Endodermal cell (in vitro differentiated cells): Measurements from ENCODE around the gene GPER1. TPM values are rescaled to one million over a fixed set of nuclear protein-coding genes. Genes with fewer than 3 reads are reported as not detected.
"Not testable (repeated sequence)": the region's sequence is repeated elsewhere in the genome, so short reads cannot be mapped to it uniquely, and the experiment has no call there.

Experiments used
- DNase-seq: peaks from one replicate; pipeline ENCODE4 v3.0.0-alpha.2; 2017
- H3K27ac ChIP-seq: 2 replicates; pipeline ENCODE4 v1.5.1; 2013; ENCODE audit warnings: mild to moderate bottlenecking, low read depth, low read length, moderate library complexity
- H3K27me3 ChIP-seq: 2 replicates; pipeline ENCODE4 v1.6.1; 2013; ENCODE audit warnings: mild to moderate bottlenecking, low read length, moderate library complexity; ENCODE audit not compliant: insufficient read depth, control insufficient read depth, poor library complexity, severe bottlenecking
- H3K36me3 ChIP-seq: 2 replicates; pipeline ENCODE4 v1.7.0; 2013; ENCODE audit warnings: mild to moderate bottlenecking, low read length, moderate library complexity; ENCODE audit not compliant: control insufficient read depth, insufficient read depth
- H3K4me1 ChIP-seq: one replicate; pipeline ENCODE4 v1.7.0; 2013; ENCODE audit warnings: low read length; ENCODE audit not compliant: control insufficient read depth, insufficient read depth
- H3K4me3 ChIP-seq: 2 replicates; pipeline ENCODE4 v1.5.1; 2013; ENCODE audit warnings: mild to moderate bottlenecking, low read length, moderate library complexity
- H3K9ac ChIP-seq: 2 replicates; pipeline ENCODE4 v1.6.1; 2013; ENCODE audit warnings: mild to moderate bottlenecking, low read length, moderate library complexity; ENCODE audit not compliant: poor library complexity, severe bottlenecking; ENCODE audit errors: extremely low read depth
- H3K9me3 ChIP-seq: 2 replicates; pipeline ENCODE4 v1.6.1; 2013; ENCODE audit warnings: mild to moderate bottlenecking, low read length, moderate library complexity; ENCODE audit not compliant: control insufficient read depth
- H3K27ac Mint-ChIP-seq: 2 replicates; pipeline ENCODE4 v1.8.0; 2020; ENCODE audit warnings: mixed read lengths
- H3K27me3 Mint-ChIP-seq: 2 replicates; pipeline ENCODE4 v1.8.0; 2021; ENCODE audit warnings: mild to moderate bottlenecking, mixed read lengths; ENCODE audit not compliant: insufficient read depth
- H3K36me3 Mint-ChIP-seq: 2 replicates; pipeline ENCODE4 v1.8.0; 2020; ENCODE audit warnings: low read depth, mixed read lengths
- H3K4me1 Mint-ChIP-seq: 2 replicates; pipeline ENCODE4 v1.8.0; 2020; ENCODE audit warnings: mixed read lengths
- H3K4me3 Mint-ChIP-seq: 2 replicates; pipeline ENCODE4 v1.8.0; 2020; ENCODE audit warnings: mild to moderate bottlenecking, moderate library complexity, mixed read lengths
- H3K9me3 Mint-ChIP-seq: 2 replicates; pipeline ENCODE4 v1.8.0; 2020; ENCODE audit warnings: mild to moderate bottlenecking, mixed read lengths
- WGBS, 2 experiments: methylation state at CpG; one replicate each; pipeline versions ENCODE4 v1.1.5 to v1.1.7; 2013; ENCODE audit warnings: missing lambda C conversion rate in 2 of 2, mixed read lengths in 1 of 2; ENCODE audit not compliant: insufficient coverage in 1 of 2, insufficient read length in 1 of 2; 5-methylcytosine and 5-hydroxymethylcytosine counted together
- total RNA-seq, 2 donors: library from RNA; stranded (reverse); fragmentation: NEBNext Ultra II Directional in 1 of 2; extraction: Animal tissue kit (Norgen Biotek cat#: 25700) in 1 of 2; gene quantifications; 2 replicates in 1 of 2; 3 replicates in 1 of 2; pipeline ENCODE4 v1.2.1, GENCODE V29; 2021
- TF ChIP-seq, protein P1 (sequence below): fragments of 200-600 bp; sonication (generic); conservative IDR thresholded peaks from 2 replicates; pipeline ENCODE4 v1.5.0; 2021; ENCODE audit warnings: antibody characterized with exemption, mild to moderate bottlenecking

GPER1 gene
- total RNA-seq, 2 donors from 2014 or later, result 0.35 to 0.51 TPM

DNA sequence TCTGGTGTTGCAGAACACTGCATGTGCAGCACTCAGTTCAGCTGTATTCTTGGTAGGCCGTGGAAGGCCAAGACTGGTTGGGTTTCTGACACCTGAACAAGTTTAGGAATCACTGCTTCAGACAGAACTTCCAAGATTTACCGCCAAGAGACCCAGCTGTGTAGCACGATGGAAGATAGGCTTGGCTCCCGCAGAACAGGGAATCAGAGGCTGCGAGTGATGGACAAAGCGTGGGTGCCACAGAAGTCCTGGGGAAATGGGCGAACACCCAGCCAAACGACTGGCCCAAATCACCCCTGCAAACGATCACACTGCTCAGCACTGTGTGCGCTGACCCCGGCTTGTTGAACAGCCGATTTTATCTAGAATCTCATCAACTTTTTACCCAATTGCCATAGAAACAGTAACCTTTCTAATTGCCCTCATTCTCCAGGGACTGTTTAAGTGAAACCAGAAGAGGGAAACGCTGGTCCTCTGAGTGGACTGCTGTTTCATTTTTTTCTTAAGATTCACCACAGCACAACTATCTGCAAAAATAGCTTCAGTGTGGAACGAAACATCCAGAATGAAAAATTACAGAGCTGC is 54.2 kb downstream of the GPER1 start:
- Mint-ChIP-seq H3K4me3 (no peak overlapping the region), H3K4me1 (peaks cover 2% of the 10 kb centered on the region), H3K9me3 (no peaks in the 10 kb centered on the region), H3K27ac (no peak overlapping the region), H3K36me3 (no peaks in the 10 kb centered on the region), H3K27me3 (no peaks in the 10 kb centered on the region)
- Histone ChIP-seq H3K27me3 (no peaks in the 10 kb centered on the region), H3K4me1 (peaks cover 8% of the 10 kb centered on the region), H3K9me3 (no peaks in the 10 kb centered on the region), H3K27ac (no peak overlapping the region), H3K36me3 (no peaks in the 10 kb centered on the region), H3K4me3 (no peak overlapping the region), H3K9ac (no peak overlapping the region)
- 85 to 89% methylated on average over 13 to 14 of the region's 14 CpGs for WGBS, 2 experiments
- TF ChIP-seq, protein P1, sequence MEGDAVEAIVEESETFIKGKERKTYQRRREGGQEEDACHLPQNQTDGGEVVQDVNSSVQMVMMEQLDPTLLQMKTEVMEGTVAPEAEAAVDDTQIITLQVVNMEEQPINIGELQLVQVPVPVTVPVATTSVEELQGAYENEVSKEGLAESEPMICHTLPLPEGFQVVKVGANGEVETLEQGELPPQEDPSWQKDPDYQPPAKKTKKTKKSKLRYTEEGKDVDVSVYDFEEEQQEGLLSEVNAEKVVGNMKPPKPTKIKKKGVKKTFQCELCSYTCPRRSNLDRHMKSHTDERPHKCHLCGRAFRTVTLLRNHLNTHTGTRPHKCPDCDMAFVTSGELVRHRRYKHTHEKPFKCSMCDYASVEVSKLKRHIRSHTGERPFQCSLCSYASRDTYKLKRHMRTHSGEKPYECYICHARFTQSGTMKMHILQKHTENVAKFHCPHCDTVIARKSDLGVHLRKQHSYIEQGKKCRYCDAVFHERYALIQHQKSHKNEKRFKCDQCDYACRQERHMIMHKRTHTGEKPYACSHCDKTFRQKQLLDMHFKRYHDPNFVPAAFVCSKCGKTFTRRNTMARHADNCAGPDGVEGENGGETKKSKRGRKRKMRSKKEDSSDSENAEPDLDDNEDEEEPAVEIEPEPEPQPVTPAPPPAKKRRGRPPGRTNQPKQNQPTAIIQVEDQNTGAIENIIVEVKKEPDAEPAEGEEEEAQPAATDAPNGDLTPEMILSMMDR, result no peak
- DNase-seq, result no peak

DNA sequence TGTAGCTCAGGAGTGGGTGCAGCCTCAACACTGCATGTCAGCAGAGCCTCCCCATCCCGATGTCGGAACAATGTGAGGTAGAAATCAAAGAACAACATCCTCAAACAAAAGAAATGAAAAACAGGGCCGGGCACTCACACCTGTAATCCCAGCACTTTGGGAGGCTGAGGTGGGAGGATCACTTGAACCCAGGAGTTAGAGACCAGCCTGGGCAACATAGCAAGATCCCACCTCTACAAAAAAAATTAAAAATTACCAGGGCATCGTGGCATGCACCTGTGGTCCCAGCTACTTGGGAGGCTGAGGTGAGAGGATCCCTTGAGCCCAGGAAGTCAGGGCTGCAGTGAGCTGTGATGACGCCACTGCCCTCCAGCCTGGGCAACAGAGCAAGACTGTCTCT is 55.1 kb downstream of the GPER1 start:
- not testable (repeated sequence) for H3K9me3 Mint-ChIP-seq, H3K27ac Mint-ChIP-seq, H3K4me3 Mint-ChIP-seq, H3K4me1 Mint-ChIP-seq, H3K27ac ChIP-seq, H3K4me1 ChIP-seq, H3K27me3 Mint-ChIP-seq, H3K27me3 ChIP-seq, H3K4me3 ChIP-seq, H3K36me3 ChIP-seq, H3K9ac ChIP-seq, DNase-seq, H3K9me3 ChIP-seq, H3K36me3 Mint-ChIP-seq
- 80 to 95% methylated on average over 2 to 5 of the region's 5 CpGs for WGBS, 2 experiments

Other genes with a start within 250 kb of the GPER1 start
- 10 to 100 TPM; 73.3 to 84.3 TPM for gene GET4, start 211.6 kb upstream of the GPER1 start, total RNA-seq
- gene ADAP1, start 133.4 kb upstream of the GPER1 start, total RNA-seq, result 1 to 10 TPM; 3.8 to 6.5 TPM
- gene COX19, start 112.6 kb upstream of the GPER1 start, total RNA-seq, result 10 to 100 TPM; 15.0 to 18.5 TPM
- not detected for gene CYP2W1, start 104.9 kb upstream of the GPER1 start, total RNA-seq
- gene GPR146, start 43.6 kb upstream of the GPER1 start, total RNA-seq, result under 1 TPM; 0.66 to 0.75 TPM
- 10 to 100 TPM; 14.9 to 17.1 TPM for gene ZFAND2A, start 72.1 kb downstream of the GPER1 start, total RNA-seq
- gene UNCX, start 144.8 kb downstream of the GPER1 start, total RNA-seq, result under 1 TPM in 1 of 2 donors, not detected in 1; 0.13 TPM